GM12865 (cell line): Measurements from ENCODE around the gene LIMCH1.

Experiments used
- DNase-seq: peaks from one replicate; pipeline ENCODE4 v3.0.0; 2010; ENCODE audit warnings: low read depth
- H3K4me3 ChIP-seq: 2 replicates; pipeline ENCODE4 v1.5.1; 2011; ENCODE audit warnings: mild to moderate bottlenecking, low read depth, low read length, control low read depth
- CTCF ChIP-seq: IDR thresholded peaks from 2 replicates; pipeline ENCODE4 v1.5.1; 2011; ENCODE audit warnings: low read length, control low read depth, low read depth, inconsistent platforms; ENCODE audit not compliant: insufficient read depth; ENCODE audit errors: missing control alignments

LIMCH1 gene

GRCh38 chr4:41741354-41741753 is 203.4 kb downstream of the LIMCH1 start:
- TF ChIP-seq CTCF = no peak
- no peak for DNase-seq
- no peak overlapping the region for H3K4me3 ChIP-seq

- no peak overlapping the region for H3K4me3 ChIP-seq
- DNase-seq = no peak
- no peak for TF ChIP-seq CTCF
These were observed 206.8 kb downstream of the LIMCH1 start for GRCh38 chr4:41744572-41745291.

GRCh38 chr4:41745292-41746024 is 207.5 kb downstream of the LIMCH1 start:
- no peak overlapping the region for H3K4me3 ChIP-seq
- no peak for DNase-seq
- no peak for TF ChIP-seq CTCF

- DNase-seq = no peak
- H3K4me3 ChIP-seq = no peak overlapping the region
- TF ChIP-seq CTCF = no peak
These were observed 208.1 kb downstream of the LIMCH1 start for GRCh38 chr4:41746025-41746439.

- no peak overlapping the region for H3K4me3 ChIP-seq
- no peak for TF ChIP-seq CTCF
- DNase-seq = no peak
These were observed 208.7 kb downstream of the LIMCH1 start for GRCh38 chr4:41746440-41747229.

GRCh38 chr4:41747230-41748055 is 209.5 kb downstream of the LIMCH1 start:
- TF ChIP-seq CTCF = no peak
- no peak overlapping the region for H3K4me3 ChIP-seq
- DNase-seq = no peak
